C4-2B (cell line): ENCODE results near the gene CLSTN3.

Source experiments
- ZFX ChIP-seq: fragments of 450-650 bp; IDR thresholded peaks from 2 replicates; pipeline ENCODE4 v1.6.1; 2017
- TF ChIP-seq, protein P1 (sequence below): fragments of 450-650 bp; conservative IDR thresholded peaks from 2 replicates; pipeline ENCODE4 v1.5.1; 2017; ENCODE audit warnings: mild to moderate bottlenecking

DNA sequence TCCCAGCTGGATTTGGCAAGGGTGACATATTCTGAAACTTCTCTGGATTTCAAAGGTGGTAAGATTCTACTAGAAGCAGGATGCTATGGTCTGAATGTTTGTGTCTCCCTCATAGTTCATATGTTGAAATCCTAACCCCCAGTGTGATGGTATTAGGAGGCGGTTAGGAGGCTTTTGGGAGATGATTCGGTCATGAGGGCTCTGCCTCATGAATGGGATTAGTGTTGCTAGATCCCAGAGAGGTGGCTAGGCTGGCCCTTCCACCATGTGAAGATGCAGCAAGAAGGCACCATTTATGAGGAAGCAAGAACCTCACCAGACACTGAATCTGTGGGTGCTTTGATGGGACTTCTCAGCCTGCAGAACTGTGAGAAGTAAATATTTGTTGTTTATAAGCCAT is 48.3 kb downstream of the CLSTN3 start:
- TF ChIP-seq, protein P1, sequence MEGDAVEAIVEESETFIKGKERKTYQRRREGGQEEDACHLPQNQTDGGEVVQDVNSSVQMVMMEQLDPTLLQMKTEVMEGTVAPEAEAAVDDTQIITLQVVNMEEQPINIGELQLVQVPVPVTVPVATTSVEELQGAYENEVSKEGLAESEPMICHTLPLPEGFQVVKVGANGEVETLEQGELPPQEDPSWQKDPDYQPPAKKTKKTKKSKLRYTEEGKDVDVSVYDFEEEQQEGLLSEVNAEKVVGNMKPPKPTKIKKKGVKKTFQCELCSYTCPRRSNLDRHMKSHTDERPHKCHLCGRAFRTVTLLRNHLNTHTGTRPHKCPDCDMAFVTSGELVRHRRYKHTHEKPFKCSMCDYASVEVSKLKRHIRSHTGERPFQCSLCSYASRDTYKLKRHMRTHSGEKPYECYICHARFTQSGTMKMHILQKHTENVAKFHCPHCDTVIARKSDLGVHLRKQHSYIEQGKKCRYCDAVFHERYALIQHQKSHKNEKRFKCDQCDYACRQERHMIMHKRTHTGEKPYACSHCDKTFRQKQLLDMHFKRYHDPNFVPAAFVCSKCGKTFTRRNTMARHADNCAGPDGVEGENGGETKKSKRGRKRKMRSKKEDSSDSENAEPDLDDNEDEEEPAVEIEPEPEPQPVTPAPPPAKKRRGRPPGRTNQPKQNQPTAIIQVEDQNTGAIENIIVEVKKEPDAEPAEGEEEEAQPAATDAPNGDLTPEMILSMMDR: no peak
- TF ChIP-seq ZFX: no peak
